Ovary (tissue), 9 donors: ENCODE data around the gene CDC25B. TPM values are rescaled to one million over a fixed set of nuclear protein-coding genes. Genes with fewer than 3 reads are reported as not detected.
A peak's percentile ranks its signal among the peaks of the same experiment; 100 is the strongest.
"Not testable (repeated sequence)": the region's sequence is repeated elsewhere in the genome, so short reads cannot be mapped to it uniquely, and the experiment has no call there.

Experiments
- DNase-seq, 5 donors: peaks; one replicate each; pipeline ENCODE4 v3.0.0-alpha.2; 2019 to 2020
- H3K27ac ChIP-seq, 2 donors: fragments of 200-600 bp; one replicate each; pipeline versions ENCODE4 v1.5.1 to v1.8.0; 2019 to 2022
- H3K27me3 ChIP-seq: fragments of 200-600 bp; one replicate; pipeline ENCODE4 v1.8.0; 2022
- H3K36me3 ChIP-seq: fragments of 200-600 bp; sonication (generic); one replicate; pipeline ENCODE4 v1.5.1; 2019
- H3K4me1 ChIP-seq: one replicate; pipeline ENCODE4 v1.8.1; 2013; ENCODE audit warnings: mild to moderate bottlenecking, moderate library complexity; ENCODE audit not compliant: insufficient read depth
- H3K4me3 ChIP-seq: fragments of 200-600 bp; sonication (generic); one replicate; pipeline ENCODE4 v1.5.1; 2017
- H3K9me3 ChIP-seq, 2 donors: fragments of 200-600 bp in 1 of 2; sonication (generic) in 1 of 2; one replicate each; pipeline versions ENCODE4 v1.5.1 to v1.8.1; 2013 to 2019; ENCODE audit warnings: mild to moderate bottlenecking in 1 of 2, moderate library complexity in 1 of 2
- EP300 ChIP-seq: sonication (generic); formaldehyde crosslinking; IDR thresholded peaks from one replicate; pipeline ENCODE4 v1.6.1; 2017; ENCODE audit warnings: antibody characterized with exemption
- POLR2A ChIP-seq: fragments of 450-650 bp; IDR thresholded peaks from one replicate; pipeline ENCODE4 v1.6.1; 2017; ENCODE audit warnings: antibody characterized with exemption, mild to moderate bottlenecking, moderate library complexity
- WGBS, 3 donors: extraction: QIAGEN DNeasy Blood & Tissue Kit in 1 of 3; methylation state at CpG; one replicate each; pipeline versions ENCODE4 v1.1.5 to v1.1.7; 2013 to 2017; 5-methylcytosine and 5-hydroxymethylcytosine counted together
- intact Hi-C, 4 donors: fragments of 100-400 bp; cut with DNase I; formaldehyde crosslinking; loops; one replicate each; pipeline versions ENCODE4 v1.11.0 to v1.15.1; 2022 to 2023
- polyA plus RNA-seq, 2 donors: library from polyadenylated mRNA; stranded (reverse); fragments of 200-250 nt in 1 of 2; fragments of 350-450 nt in 1 of 2; fragmentation: Illumina TruSeq in 1 of 2; extraction: RNeasy Lipid Tissue Mini Kit (QIAGEN cat#74804) in 1 of 2; gene quantifications; one replicate each; pipeline ENCODE4 v1.2.3, GENCODE V29; 2013 to 2014
- total RNA-seq, 7 donors: library from RNA; depleted of rRNA in 2 of 7; stranded (reverse); fragments of >200 nt in 2 of 7; fragmentation: NEBNext Ultra II Directional in 3 of 7; extraction: Animal tissue kit (Norgen Biotek cat#: 25700) in 3 of 7; gene quantifications; one replicate each; pipeline versions ENCODE4 v1.1.0 to v1.2.4, GENCODE V29; 2016 to 2023
- TF ChIP-seq, protein P1 (sequence below), 3 donors: fragments of 450-650 bp in 2 of 3; fragments of 200-600 bp in 1 of 3; IDR thresholded peaks; one replicate each; pipeline versions ENCODE4 v1.5.1 to v1.8.0; 2016 to 2022; ENCODE audit warnings: antibody characterized with exemption in 3 of 3, mild to moderate bottlenecking in 1 of 3
- donor health status: DM: no; HTN: no; CAD: no; lungs with moderate emphysema.
- donor health status: DM: no; HTN: no; CAD: no.
- donor health status: Bipolar disorder and iron deficiency.
- donor health status: DM: yes; HTN: yes; CAD: no.
- donor health status: DM: no; HTN: no; CAD: no.
- donor health status: DM: yes; HTN: yes; CAD: no.

The CDC25B gene
- total and polyA plus RNA-seq, 9 donors: 17.9 to 47.8 (median 33.0) TPM

DNA sequence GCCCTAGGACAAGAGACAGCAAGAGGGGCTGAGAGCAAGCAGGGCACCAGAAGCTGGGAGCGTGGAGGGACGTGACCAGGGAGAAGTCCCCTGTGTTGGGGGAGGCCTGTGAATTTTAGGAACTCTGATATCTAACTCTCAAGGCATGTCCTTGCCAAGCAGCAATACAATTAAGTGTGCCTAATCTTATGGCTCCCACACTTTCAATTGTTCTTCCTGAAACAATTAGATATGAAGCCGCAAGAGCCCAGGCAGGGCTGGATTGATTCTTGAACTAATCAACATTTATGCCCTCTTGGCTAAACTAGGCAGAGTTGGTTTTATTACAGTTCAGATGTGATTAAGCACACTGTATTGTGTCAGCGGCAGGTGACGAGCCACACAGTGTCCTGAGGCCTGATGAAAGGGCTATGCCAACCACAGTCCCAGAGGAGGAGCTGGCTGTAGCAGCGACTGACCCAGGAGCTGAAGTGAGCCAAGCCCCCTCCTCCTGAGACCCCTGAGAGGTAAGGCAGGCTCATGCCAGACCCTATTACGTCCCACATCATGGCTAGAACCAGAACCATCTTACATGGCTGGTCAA is 46.3 kb downstream of the CDC25B start:
- no peaks in the 10 kb centered on the region for H3K27me3 ChIP-seq
- H3K27ac ChIP-seq: no peak overlapping the region
- intact Hi-C loops: no loop called here
- no peak overlapping the region for H3K4me3 ChIP-seq
- WGBS, 3 donors: 87 to 88% (median 87%) methylated on average over 7 of the region's 7 CpGs
- no peaks in the 10 kb centered on the region for H3K4me1 ChIP-seq
- H3K9me3 ChIP-seq: no peaks in the 10 kb centered on the region
- TF ChIP-seq EP300 (no peak), POLR2A (no peak)
- TF ChIP-seq, protein P1, sequence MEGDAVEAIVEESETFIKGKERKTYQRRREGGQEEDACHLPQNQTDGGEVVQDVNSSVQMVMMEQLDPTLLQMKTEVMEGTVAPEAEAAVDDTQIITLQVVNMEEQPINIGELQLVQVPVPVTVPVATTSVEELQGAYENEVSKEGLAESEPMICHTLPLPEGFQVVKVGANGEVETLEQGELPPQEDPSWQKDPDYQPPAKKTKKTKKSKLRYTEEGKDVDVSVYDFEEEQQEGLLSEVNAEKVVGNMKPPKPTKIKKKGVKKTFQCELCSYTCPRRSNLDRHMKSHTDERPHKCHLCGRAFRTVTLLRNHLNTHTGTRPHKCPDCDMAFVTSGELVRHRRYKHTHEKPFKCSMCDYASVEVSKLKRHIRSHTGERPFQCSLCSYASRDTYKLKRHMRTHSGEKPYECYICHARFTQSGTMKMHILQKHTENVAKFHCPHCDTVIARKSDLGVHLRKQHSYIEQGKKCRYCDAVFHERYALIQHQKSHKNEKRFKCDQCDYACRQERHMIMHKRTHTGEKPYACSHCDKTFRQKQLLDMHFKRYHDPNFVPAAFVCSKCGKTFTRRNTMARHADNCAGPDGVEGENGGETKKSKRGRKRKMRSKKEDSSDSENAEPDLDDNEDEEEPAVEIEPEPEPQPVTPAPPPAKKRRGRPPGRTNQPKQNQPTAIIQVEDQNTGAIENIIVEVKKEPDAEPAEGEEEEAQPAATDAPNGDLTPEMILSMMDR (IDR thresholded peaks at IDR 0.05): no peak
- H3K36me3 ChIP-seq: no peaks in the 10 kb centered on the region
- DNase-seq: no peak

DNA sequence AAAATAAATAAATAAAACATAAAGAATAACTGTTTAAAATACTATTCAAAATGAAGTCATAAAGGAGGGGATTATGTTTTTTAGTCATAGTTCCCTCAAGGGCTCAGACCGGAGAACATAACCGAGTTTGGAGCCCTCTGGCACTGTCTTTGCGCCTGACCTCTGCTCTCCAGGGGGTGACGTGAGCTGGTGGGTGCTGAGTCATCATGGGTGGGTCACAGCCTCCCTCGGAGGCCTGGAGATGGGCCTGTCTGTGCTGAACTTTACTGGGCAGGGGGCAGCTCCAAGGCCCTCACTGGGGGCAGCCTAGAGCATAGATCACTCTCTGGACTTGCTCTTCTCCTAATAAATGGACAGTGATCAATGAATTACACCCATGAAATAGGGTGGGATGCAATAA is 47.4 kb downstream of the CDC25B start:
- Histone ChIP-seq H3K27me3 (no peaks in the 10 kb centered on the region), H3K4me3 (no peak overlapping the region), H3K27ac (no peak overlapping the region), H3K4me1 (peaks cover 2% of the 10 kb centered on the region), H3K36me3 (no peaks in the 10 kb centered on the region), H3K9me3 (no peaks in the 10 kb centered on the region)
- DNase-seq: no peak
- WGBS, 3 donors: 47 to 51% (median 48%) methylated on average over 5 of the region's 5 CpGs
- intact Hi-C loops: no loop called here
- TF ChIP-seq, protein P1 (IDR thresholded peaks at IDR 0.05): no peak
- no peak for TF ChIP-seq POLR2A
- TF ChIP-seq EP300: no peak

DNA sequence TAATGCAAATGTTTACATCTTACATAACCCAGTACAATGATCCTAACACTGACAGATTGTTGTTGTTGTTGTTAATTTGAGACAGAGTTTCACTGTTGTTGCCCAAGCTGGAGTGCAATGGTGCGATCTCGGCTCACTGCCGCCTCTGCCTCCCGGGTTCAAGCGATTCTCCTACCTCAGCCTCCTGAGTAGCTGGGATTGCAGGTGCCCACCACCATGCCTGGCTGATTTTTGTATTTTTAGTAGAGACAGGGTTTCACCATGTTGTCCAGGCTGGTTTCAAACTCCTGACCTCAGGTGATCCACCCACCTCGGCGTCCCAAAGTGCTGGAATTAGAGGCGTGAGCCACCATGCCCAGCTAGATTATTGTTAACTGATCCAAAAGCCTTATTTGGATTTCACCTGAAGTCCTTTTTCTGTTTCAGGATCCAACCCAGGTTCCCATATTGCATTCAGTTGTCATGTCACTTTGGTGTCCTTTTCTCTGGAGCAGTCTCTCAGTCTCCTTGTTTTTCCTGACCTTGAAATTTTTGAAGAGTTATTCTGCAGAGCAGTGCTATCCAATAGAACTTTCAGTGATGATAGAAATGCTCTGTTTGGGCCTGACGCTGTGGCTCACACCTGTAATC is 48.0 kb downstream of the CDC25B start:
- H3K27me3 ChIP-seq, H3K9me3 ChIP-seq, H3K4me3 ChIP-seq, H3K36me3 ChIP-seq, H3K27ac ChIP-seq, DNase-seq, H3K4me1 ChIP-seq: not testable (repeated sequence)
- intact Hi-C loops: loop anchor here in 1 of 4 donors (2.0 kb wide), 1 partner anchor 23 kb away; the partner anchor contains the start of gene AP5S1
- WGBS, 3 donors: 86 to 93% (median 91%) methylated on average over 9 of the region's 9 CpGs

DNA sequence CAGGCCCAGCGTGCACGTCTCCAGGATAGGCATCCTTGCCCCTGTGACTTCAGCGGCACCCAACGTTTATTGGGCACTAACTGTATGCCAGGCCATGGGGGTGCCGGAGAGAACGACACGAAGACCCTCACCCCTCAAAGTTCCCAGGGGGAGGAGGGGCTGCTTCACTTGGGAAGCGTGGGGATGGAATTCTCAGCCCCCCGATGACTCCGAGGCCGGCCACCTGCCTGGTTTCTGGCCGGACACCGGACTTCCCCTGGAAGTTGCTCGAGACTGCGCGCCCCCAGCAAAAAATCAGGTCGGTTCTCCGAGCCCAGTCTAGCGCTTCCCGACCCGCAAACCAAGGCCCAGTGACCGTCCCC is 50.2 kb downstream of the CDC25B start:
- no peaks in the 10 kb centered on the region for H3K36me3 ChIP-seq
- intact Hi-C loops: no loop called here
- DNase-seq: peak in 2 of 5 donors; percentile 62 to 71
- peak overlapping the region; percentile 77 to 95 for H3K27ac ChIP-seq
- H3K27me3 ChIP-seq: no peaks in the 10 kb centered on the region
- no peaks in the 10 kb centered on the region for H3K9me3 ChIP-seq
- peak overlapping the region; percentile 98 for H3K4me3 ChIP-seq
- WGBS, 3 donors: 0% methylated on average over 21 to 22 of the region's 22 CpGs
- peaks cover 2% of the 10 kb centered on the region for H3K4me1 ChIP-seq
- TF ChIP-seq POLR2A (no peak), EP300 (no peak)
- TF ChIP-seq, protein P1 (IDR thresholded peaks at IDR 0.05): no peak

DNA sequence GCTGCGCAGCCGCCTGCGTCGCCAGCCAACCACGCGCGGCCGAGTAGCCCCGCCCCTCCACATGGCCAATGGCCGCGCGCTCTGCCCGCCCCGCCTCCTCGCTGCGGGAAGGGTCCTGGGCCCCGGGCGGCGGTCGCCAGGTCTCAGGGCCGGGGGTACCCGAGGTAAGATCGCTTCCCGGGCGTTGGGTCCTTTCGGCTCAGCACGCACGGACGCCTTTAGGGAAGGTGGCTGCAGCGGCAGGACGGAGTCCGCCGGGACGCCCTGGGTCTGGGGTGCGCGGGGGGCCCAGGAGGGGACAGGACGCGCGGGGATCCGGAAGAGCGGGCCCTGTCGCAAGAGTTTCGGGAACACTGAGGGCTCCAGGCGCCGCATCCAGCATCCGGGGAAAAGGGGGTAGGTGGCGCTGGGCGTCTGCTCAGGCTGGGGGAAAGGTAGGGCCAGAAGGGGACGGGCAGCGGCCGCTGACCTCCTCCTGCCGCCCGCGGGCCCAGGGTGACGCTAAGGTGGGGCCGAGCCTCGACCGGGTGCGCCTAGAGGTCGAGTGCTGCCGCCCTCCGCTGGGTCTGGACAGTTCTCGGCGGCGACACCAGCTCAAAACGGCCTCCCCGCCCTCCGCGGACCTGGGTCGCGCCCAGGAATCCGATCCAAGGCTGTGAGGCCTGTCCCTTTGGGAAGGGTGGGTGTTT is 50.8 kb downstream of the CDC25B start, which contains the start of gene MAVS:
MAVS (plus strand) TSS at position 95 of the 689 bp plus-strand sequence. CDS start 7,791 bp downstream, outside the sequence.
- H3K36me3 ChIP-seq: no peaks in the 10 kb centered on the region
- intact Hi-C loops: no loop called here
- peak within 1 kb of the TSS; percentile 98 for H3K4me3 ChIP-seq
- H3K27me3 ChIP-seq: no peaks in the 10 kb centered on the region
- WGBS, 3 donors: 0 to 1% (median 1%) methylated on average over 36 to 72 of the region's 72 CpGs
- TF ChIP-seq, protein P1 (IDR thresholded peaks at IDR 0.05): no peak
- TF ChIP-seq POLR2A: peak; percentile 73
- peaks cover 2% of the 10 kb centered on the region for H3K4me1 ChIP-seq
- no peaks in the 10 kb centered on the region for H3K9me3 ChIP-seq
- peak; percentile 89 to 93 (median 90) for DNase-seq
- H3K27ac ChIP-seq: peak within 1 kb of the TSS; percentile 77 to 95
